IMR-90 (cell line): ENCODE measurements around the gene ITGAE. TPM values are rescaled to one million over a fixed set of nuclear protein-coding genes. Genes with fewer than 3 reads are reported as not detected.

Experiments
- ATAC-seq: fragments of 200-7000 bp; cut with Tn5 transposase; 2 replicates; pipeline ENCODE4 v1.9.1; 2020; ENCODE audit warnings: low read depth, mild to moderate bottlenecking, moderate library complexity
- BruUV-seq: library from RNA; stranded (reverse); fragments of 400-500 nt; replicated peaks from 2 replicates; lab custom pipeline; 2021; lab: Mats Ljungman, UMichigan
- CTCF ChIA-PET: fragments of 300-600 bp; formaldehyde crosslinking; extraction: SDS; loops from one replicate; lab custom pipeline; 2021; ENCODE audit warnings: antibody characterized with exemption; lab: Yijun Ruan, JAX
- POLR2A ChIA-PET: fragments of 300-600 bp; sonication (Branson Sonifier 250); formaldehyde crosslinking; loops from one replicate; lab custom pipeline; 2022; ENCODE audit warnings: antibody characterized with exemption; ENCODE audit not compliant: unreplicated experiment; lab: Charles Lee
- DNase-seq: peaks from one replicate; pipeline ENCODE4 v3.0.0; 2013
- H2AFZ ChIP-seq: replicated peaks from 2 replicates; pipeline ENCODE3; 2013; ENCODE audit warnings: low read length, mild to moderate bottlenecking; ENCODE audit not compliant: poor library complexity
- H2AK5ac ChIP-seq: 2 replicates; pipeline ENCODE4 v1.6.1; 2013; ENCODE audit warnings: low read depth, low read length, inconsistent platforms
- H2AK9ac ChIP-seq: replicated peaks from 2 replicates; pipeline ENCODE3; 2013; ENCODE audit warnings: mild to moderate bottlenecking, low read depth, low read length, moderate library complexity; ENCODE audit not compliant: poor library complexity
- H2BK120ac ChIP-seq: 2 replicates; pipeline ENCODE4 v1.6.1; 2013; ENCODE audit warnings: low read depth, low read length, inconsistent platforms
- H2BK15ac ChIP-seq: 3 replicates; pipeline ENCODE4 v1.6.1; 2013; ENCODE audit warnings: low read depth, low read length, inconsistent platforms
- H2BK20ac ChIP-seq: 2 replicates; pipeline ENCODE4 v1.6.1; 2013; ENCODE audit warnings: low read depth, mild to moderate bottlenecking, inconsistent platforms, low read length, moderate library complexity
- H2BK5ac ChIP-seq: 2 replicates; pipeline ENCODE4 v1.6.1; 2013; ENCODE audit warnings: mild to moderate bottlenecking, low read depth, low read length, inconsistent platforms; ENCODE audit not compliant: poor library complexity, severe bottlenecking
- H3K14ac ChIP-seq: replicated peaks from 2 replicates; pipeline ENCODE4 v1.6.1; 2013; ENCODE audit warnings: low read depth, low read length, inconsistent platforms
- H3K18ac ChIP-seq: 2 replicates; pipeline ENCODE4 v1.6.1; 2013; ENCODE audit warnings: low read depth, low read length, control low read depth
- H3K23ac ChIP-seq: 2 replicates; pipeline ENCODE4 v1.6.1; 2013; ENCODE audit warnings: low read depth, low read length, inconsistent platforms
- H3K27ac ChIP-seq: 2 replicates; pipeline ENCODE4 v1.5.1; 2013; ENCODE audit warnings: mild to moderate bottlenecking, control low read depth, low read length; ENCODE audit not compliant: insufficient read depth
- H3K27me3 ChIP-seq: 2 replicates; pipeline ENCODE4 v1.6.1; 2013; ENCODE audit warnings: low read length; ENCODE audit not compliant: control insufficient read depth, insufficient read depth
- H3K36me3 ChIP-seq: 2 replicates; pipeline ENCODE4 v1.6.1; 2013; ENCODE audit warnings: low read length, mixed read lengths; ENCODE audit not compliant: control insufficient read depth, insufficient read depth
- H3K4ac ChIP-seq: 2 replicates; pipeline ENCODE4 v1.6.1; 2013; ENCODE audit warnings: low read depth, low read length, inconsistent platforms
- H3K4me1 ChIP-seq: 2 replicates; pipeline ENCODE4 v1.6.1; 2013; ENCODE audit warnings: low read length, mixed read lengths; ENCODE audit not compliant: control insufficient read depth, insufficient read depth
- H3K4me2 ChIP-seq: 2 replicates; pipeline ENCODE4 v1.6.1; 2013; ENCODE audit warnings: low read depth, mild to moderate bottlenecking, control low read depth, low read length, moderate library complexity
- H3K4me3 ChIP-seq: 2 replicates; pipeline ENCODE4 v1.5.1; 2013; ENCODE audit warnings: low read depth, mild to moderate bottlenecking, control low read depth, low read length, moderate library complexity; ENCODE audit not compliant: insufficient read depth
- H3K56ac ChIP-seq: 2 replicates; pipeline ENCODE4 v1.6.1; 2013; ENCODE audit warnings: low read length, inconsistent platforms; ENCODE audit not compliant: insufficient read depth; ENCODE audit errors: extremely low read depth
- H3K79me1 ChIP-seq, 2 experiments: 2 replicates each; pipeline ENCODE4 v1.6.1; 2013; ENCODE audit warnings: low read length in 2 of 2, inconsistent platforms in 1 of 2, low read depth in 1 of 2
- H3K9ac ChIP-seq: 2 replicates; pipeline ENCODE4 v1.6.1; 2013; ENCODE audit warnings: low read depth, low read length, control low read depth
- H3K9me1 ChIP-seq: 2 replicates; pipeline ENCODE4 v1.6.1; 2013; ENCODE audit warnings: low read length, inconsistent platforms; ENCODE audit not compliant: insufficient read depth
- H3K9me3 ChIP-seq: 2 replicates; pipeline ENCODE4 v1.6.1; 2013; ENCODE audit warnings: low read length; ENCODE audit not compliant: control insufficient read depth, insufficient read depth
- H4K20me1 ChIP-seq: 2 replicates; pipeline ENCODE4 v1.6.1; 2013; ENCODE audit warnings: low read length, inconsistent platforms; ENCODE audit not compliant: insufficient read depth
- H4K5ac ChIP-seq: 2 replicates; pipeline ENCODE4 v1.6.1; 2013; ENCODE audit warnings: mild to moderate bottlenecking, low read depth, low read length, control low read depth
- H4K8ac ChIP-seq, 2 experiments: 2 replicates each; pipeline ENCODE4 v1.6.1; 2013; ENCODE audit warnings: low read depth in 2 of 2, low read length in 2 of 2, control low read depth in 1 of 2, inconsistent platforms in 1 of 2
- H4K91ac ChIP-seq: 2 replicates; pipeline ENCODE4 v1.6.1; 2013; ENCODE audit warnings: low read depth, low read length, inconsistent platforms; ENCODE audit not compliant: insufficient read depth
- BHLHE40 ChIP-seq: fragments of 150-350 bp; IDR thresholded peaks from 2 replicates; pipeline ENCODE4 v1.6.1; 2016; ENCODE audit warnings: mild to moderate bottlenecking, low read depth, low read length
- MXI1 ChIP-seq: IDR thresholded peaks from 2 replicates; pipeline ENCODE4 v1.6.1; 2012; ENCODE audit warnings: low read depth, mild to moderate bottlenecking, low read length, moderate library complexity, borderline replicate concordance
- WGBS, 2 experiments: methylation state at CpG; one replicate each; pipeline versions ENCODE4 v1.1.5 to v1.1.7; 2013; ENCODE audit warnings: missing lambda C conversion rate in 2 of 2; ENCODE audit not compliant: insufficient read length in 1 of 2; ENCODE audit errors: extremely low coverage in 2 of 2; 5-methylcytosine and 5-hydroxymethylcytosine counted together
- dilution Hi-C: fragments of 300-500 bp; cut with HindIII; formaldehyde crosslinking; loops from one replicate; pipeline ENCODE4 v1.14.3; 2018; ENCODE audit warnings: low sequenced_read_pairs; ENCODE audit not compliant: unreplicated experiment
- in situ Hi-C: fragments of 300-500 bp; cut with MboI; formaldehyde crosslinking; loops from 3 replicates; pipeline ENCODE4 v1.14.3; 2019; ENCODE audit warnings: low sequenced_read_pairs, inconsistent platforms, mixed read lengths
- intact Hi-C: fragments of 100-400 bp; cut with micrococcal nuclease; formaldehyde crosslinking; loops from 2 replicates; pipeline ENCODE4 v1.10.0; 2022
- polyA plus RNA-seq, 3 experiments: library from polyadenylated mRNA; depleted of rRNA; stranded (reverse); fragments of >200 nt; gene quantifications; 2 replicates each; pipeline ENCODE4 v1.2.3, GENCODE V29; 2012; ENCODE audit warnings: low replicate concordance in 1 of 3
- total RNA-seq: library from RNA; depleted of rRNA; stranded (reverse); fragments of >200 nt; gene quantifications from 2 replicates; pipeline ENCODE4 v1.2.3, GENCODE V29; 2012
- TF ChIP-seq, protein P1 (sequence below): fragments of 150-350 bp; IDR thresholded peaks from 2 replicates; pipeline ENCODE4 v1.6.1; 2016; ENCODE audit warnings: low read depth, mild to moderate bottlenecking, low read length, moderate library complexity, borderline replicate concordance
- TF ChIP-seq, protein P2 (sequence below): conservative IDR thresholded peaks from 2 replicates; pipeline ENCODE4 v1.5.1; 2012; ENCODE audit warnings: mild to moderate bottlenecking, low read depth, low read length, improper control_type of control experiment

Gene ITGAE
- total and polyA plus RNA-seq, 2 of the 4 experiments (the other 2 are of a cell fraction), result 54.1 to 60.8 TPM

DNA sequence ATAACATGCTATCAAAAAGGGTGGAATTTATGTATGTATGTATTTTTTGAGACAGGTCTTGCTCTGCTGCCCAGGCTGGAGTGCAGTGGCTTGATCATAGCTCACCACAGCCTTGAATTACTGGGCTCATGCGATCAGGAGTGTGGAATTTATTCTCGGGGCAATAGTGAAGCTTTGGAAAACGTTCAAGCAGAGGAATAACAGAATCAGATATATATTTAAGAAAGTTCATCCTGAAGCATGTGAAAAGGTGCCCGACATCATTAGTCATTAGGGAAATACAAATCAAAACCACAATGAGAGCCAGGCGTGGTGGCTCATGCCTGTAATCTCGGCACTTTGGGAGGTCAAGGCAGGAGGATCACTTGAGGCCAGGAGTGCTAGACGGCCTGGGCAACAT is 7.7 kb upstream of the ITGAE start:
- peaks cover 2% of the 10 kb centered on the region; the same call in 1 of the 2 replicates for H3K4me1 ChIP-seq
- H3K4me3 ChIP-seq, result no peak overlapping the region
- H3K9me1 ChIP-seq, result peaks cover 3% of the 10 kb centered on the region
- BruUV-seq, result no TSS peak
- H2BK20ac ChIP-seq, result no peak overlapping the region
- no peak overlapping the region for H3K9ac ChIP-seq
- H4K5ac ChIP-seq, result no peak overlapping the region
- ChIA-PET POLR2A (no interaction called here), CTCF (no interaction called here)
- H4K8ac ChIP-seq, result no peak overlapping the region
- no peak overlapping the region for H2AK5ac ChIP-seq
- no peaks in the 10 kb centered on the region; the same call in 1 of the 2 replicates for H4K20me1 ChIP-seq
- no peak overlapping the region for H2AFZ ChIP-seq
- H3K23ac ChIP-seq, result no peak overlapping the region
- H3K36me3 ChIP-seq, result peaks cover 37% of the 10 kb centered on the region
- no peak overlapping the region for H4K91ac ChIP-seq
- 100% methylated on average over 1 of the region's 7 CpGs; no CpG with 5 or more reads in 1 of the 2 experiments for WGBS, 2 experiments
- no peak overlapping the region for H3K27ac ChIP-seq
- no peak overlapping the region for H2BK5ac ChIP-seq
- no peak overlapping the region for H3K18ac ChIP-seq
- no peaks in the 10 kb centered on the region for H3K27me3 ChIP-seq
- no peak overlapping the region for H3K4me2 ChIP-seq
- H3K56ac ChIP-seq, result no peak overlapping the region
- H3K9me3 ChIP-seq, result no peaks in the 10 kb centered on the region
- no peak overlapping the region for H3K4ac ChIP-seq
- no peak overlapping the region for H2BK120ac ChIP-seq
- no peak for ATAC-seq
- no peak overlapping the region for H3K14ac ChIP-seq
- TF ChIP-seq MXI1 (no peak), BHLHE40 (no peak)
- TF ChIP-seq, protein P1, sequence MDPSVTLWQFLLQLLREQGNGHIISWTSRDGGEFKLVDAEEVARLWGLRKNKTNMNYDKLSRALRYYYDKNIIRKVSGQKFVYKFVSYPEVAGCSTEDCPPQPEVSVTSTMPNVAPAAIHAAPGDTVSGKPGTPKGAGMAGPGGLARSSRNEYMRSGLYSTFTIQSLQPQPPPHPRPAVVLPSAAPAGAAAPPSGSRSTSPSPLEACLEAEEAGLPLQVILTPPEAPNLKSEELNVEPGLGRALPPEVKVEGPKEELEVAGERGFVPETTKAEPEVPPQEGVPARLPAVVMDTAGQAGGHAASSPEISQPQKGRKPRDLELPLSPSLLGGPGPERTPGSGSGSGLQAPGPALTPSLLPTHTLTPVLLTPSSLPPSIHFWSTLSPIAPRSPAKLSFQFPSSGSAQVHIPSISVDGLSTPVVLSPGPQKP, result no peak
- TF ChIP-seq, protein P2, sequence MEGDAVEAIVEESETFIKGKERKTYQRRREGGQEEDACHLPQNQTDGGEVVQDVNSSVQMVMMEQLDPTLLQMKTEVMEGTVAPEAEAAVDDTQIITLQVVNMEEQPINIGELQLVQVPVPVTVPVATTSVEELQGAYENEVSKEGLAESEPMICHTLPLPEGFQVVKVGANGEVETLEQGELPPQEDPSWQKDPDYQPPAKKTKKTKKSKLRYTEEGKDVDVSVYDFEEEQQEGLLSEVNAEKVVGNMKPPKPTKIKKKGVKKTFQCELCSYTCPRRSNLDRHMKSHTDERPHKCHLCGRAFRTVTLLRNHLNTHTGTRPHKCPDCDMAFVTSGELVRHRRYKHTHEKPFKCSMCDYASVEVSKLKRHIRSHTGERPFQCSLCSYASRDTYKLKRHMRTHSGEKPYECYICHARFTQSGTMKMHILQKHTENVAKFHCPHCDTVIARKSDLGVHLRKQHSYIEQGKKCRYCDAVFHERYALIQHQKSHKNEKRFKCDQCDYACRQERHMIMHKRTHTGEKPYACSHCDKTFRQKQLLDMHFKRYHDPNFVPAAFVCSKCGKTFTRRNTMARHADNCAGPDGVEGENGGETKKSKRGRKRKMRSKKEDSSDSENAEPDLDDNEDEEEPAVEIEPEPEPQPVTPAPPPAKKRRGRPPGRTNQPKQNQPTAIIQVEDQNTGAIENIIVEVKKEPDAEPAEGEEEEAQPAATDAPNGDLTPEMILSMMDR, result no peak
- dilution Hi-C loops, result no loop called here
- no peak for DNase-seq
- in situ Hi-C loops, result loop anchor here (25.0 kb wide), 1 partner anchor 771 kb away; no protein-coding TSS in a partner anchor
- intact Hi-C loops, result no loop called here
- no peak overlapping the region for H2AK9ac ChIP-seq
- H2BK15ac ChIP-seq, result no peak overlapping the region
- peaks cover 3 to 10% of the 10 kb centered on the region in 2 experiments; a peak in 3 of 4 replicates for H3K79me1 ChIP-seq
